Endothelial cell of umbilical vein (primary cell): ENCODE results near the gene SMAD5.

ENCODE experiments used
- CTCF ChIP-seq, 2 donors: IDR thresholded peaks; 1 replicate in 1 of 2; 2 replicates in 1 of 2; pipeline ENCODE4 v1.5.1; 2011; ENCODE audit warnings: low read length in 2 of 2, mild to moderate bottlenecking in 2 of 2, moderate library complexity in 2 of 2, control low read depth in 1 of 2, inconsistent platforms in 1 of 2, low read depth in 1 of 2; ENCODE audit not compliant: insufficient read depth in 1 of 2; ENCODE audit errors: extremely low read depth in 1 of 2
- EZH2 ChIP-seq: IDR thresholded peaks from 2 replicates; pipeline ENCODE4 v1.6.1; 2012; ENCODE audit warnings: borderline replicate concordance, low read depth, mild to moderate bottlenecking, moderate library complexity, low read length, inconsistent platforms; ENCODE audit not compliant: severe bottlenecking
- GATA2 ChIP-seq: IDR thresholded peaks from 2 replicates; pipeline ENCODE4 v1.7.0; 2011; ENCODE audit warnings: low read depth, mild to moderate bottlenecking, moderate library complexity, mixed read lengths, low read length; ENCODE audit not compliant: insufficient read length, insufficient read depth
- JUN ChIP-seq: IDR thresholded peaks from 2 replicates; pipeline ENCODE4 v1.6.1; 2011; ENCODE audit warnings: borderline replicate concordance, low read depth; ENCODE audit not compliant: insufficient read length, insufficient read depth
- POLR2A ChIP-seq: IDR thresholded peaks from 2 replicates; pipeline ENCODE4 v1.6.1; 2012; ENCODE audit warnings: low read depth, mild to moderate bottlenecking, control low read depth, low read length
- POLR2AphosphoS5 ChIP-seq: IDR thresholded peaks from 2 replicates; pipeline ENCODE4 v1.6.1; 2012; ENCODE audit warnings: low read depth, mild to moderate bottlenecking, control low read depth, low read length, moderate library complexity; ENCODE audit not compliant: insufficient read depth

GRCh38 chr5:136208916-136209315 lies 76.3 kb downstream of the SMAD5 start:
- no peak for TF ChIP-seq CTCF (IDR thresholded peaks at IDR 0.05; ENCODE audit: extremely low read depth in 1 of 2, insufficient read depth in 1 of 2, low read depth in 1 of 2, low read length in 2 of 2)
- TF ChIP-seq POLR2AphosphoS5 = no peak
- TF ChIP-seq POLR2A = no peak
- no peak for TF ChIP-seq EZH2
- TF ChIP-seq JUN = no peak
- TF ChIP-seq GATA2 = no peak
